Pons (tissue), 1 donor: Measurements from ENCODE around the gene C2orf76.
"Not testable (repeated sequence)": the region's sequence is repeated elsewhere in the genome, so short reads cannot be mapped to it uniquely, and the experiment has no call there.

Experiments
- DNase-seq: peaks from one replicate; pipeline ENCODE4 v3.0.0-alpha.2; 2016; ENCODE audit warnings: low spot score

C2orf76 gene

GRCh38 chr2:119294671-119295070 lies 72.0 kb downstream of the C2orf76 start:
- DNase-seq: no peak

DNA sequence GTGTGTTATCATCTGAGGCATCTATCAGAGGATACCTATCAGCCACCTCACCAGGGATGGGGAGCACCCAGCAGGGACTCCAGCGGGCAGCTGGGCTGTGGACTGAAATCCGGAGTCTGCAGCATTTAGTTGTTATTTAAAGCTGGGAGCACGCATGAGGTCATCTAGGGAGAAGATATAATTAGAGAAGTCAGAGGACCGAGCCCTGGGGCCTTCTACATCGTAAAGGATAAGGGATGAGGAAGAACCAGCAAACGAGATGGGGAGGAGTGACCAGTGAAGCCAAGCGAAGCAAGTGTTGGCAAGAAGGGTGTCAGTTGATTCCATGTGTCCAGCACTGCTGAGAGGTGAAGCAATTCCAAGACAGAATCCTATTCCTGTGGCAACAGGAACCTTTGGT lies 72.7 kb downstream of the C2orf76 start:
- DNase-seq: no peak

DNA sequence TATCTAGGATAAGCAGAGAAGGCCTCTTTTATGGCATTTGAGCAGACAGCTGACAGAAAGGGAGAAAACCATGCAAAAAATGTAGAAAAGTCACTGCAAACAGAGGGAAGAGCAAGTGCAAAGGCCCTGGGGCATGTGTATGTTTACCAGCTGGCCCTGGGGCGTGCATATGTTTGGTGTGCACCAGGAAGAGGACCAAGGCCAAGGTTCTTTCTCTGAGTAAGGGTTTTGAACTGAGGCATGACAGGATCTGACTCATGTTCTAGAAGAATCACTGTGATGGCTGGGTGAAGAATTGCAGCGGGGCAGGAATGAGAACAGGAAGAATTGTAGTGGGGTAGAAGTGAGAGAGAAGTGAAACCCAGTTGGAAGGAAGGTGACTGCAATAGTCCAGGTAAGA lies 73.4 kb downstream of the C2orf76 start:
- no peak for DNase-seq

DNA sequence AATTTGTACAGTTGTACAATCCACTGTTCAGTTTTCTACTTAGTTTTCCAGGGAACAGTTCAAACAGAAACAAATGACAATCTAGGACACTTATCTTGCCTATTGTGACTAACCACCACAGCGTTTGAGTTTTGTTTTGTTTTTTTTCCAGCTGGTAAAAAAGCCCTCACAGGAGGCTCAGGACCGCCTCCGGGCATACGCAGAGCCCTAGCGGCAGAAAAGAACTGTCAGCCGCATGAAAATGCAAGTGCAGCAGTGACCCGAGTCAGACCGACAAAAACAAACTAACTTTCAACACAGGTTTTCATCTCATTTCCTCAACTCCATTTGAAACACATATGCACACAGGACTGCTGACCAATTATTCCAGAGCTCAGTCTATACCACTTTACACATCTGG lies 74.4 kb downstream of the C2orf76 start:
- DNase-seq: no peak

GRCh38 chr2:119291588-119292167 lies 75.0 kb downstream of the C2orf76 start:
- DNase-seq: no peak

DNA sequence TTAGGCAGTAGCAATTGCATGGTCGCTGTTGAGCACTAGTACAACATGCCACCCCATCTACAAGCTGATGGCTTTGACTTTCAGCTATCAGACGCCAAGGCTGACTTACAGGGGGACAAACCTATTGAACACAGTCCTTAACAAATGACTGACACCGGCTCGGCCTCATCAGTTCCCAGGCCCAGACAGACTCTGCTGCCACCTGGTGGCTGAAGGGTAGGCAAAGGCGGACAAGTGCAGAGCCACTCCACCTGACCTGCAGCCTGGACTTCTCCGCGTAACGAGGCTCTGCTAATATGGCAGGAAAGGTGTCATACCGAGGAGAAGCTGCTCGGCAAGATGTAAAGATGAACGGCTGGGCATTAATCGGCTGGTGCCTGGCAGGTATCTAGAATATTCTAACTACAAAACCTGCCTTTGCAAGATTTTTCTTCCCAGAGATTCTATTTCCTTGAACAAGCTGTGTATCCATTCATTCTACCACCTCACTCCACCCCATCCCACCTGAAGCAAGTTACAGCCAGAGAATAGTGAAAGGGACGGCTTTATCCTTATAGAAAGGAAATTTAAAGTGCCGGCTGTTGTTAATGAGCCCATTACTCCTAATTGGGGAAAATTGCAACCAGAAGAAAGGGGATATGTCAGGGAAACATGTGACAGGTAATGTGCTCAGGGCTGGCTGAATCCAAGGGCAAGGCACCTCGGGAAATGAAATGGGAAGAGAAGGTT lies 75.6 kb downstream of the C2orf76 start:
- peak; percentile 86 for DNase-seq

DNA sequence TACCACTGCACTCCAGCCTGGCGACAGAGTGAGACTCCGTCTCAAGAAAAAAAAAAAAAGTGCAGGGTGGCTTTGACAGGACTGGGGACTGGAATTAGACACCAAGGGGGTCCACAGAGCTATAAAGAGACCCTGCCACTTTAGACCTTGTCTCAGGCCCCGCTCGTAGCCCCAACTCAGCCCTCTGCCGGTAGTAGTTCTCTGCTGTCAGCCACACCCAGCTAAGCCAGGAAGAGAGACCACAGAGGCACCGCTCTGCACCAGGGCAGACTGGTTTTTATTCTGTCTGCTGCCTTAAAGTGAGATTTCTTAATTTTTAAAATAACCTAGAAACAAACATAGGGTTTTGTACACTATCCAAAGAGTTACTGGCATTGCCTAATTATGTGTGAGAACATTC lies 77.0 kb downstream of the C2orf76 start:
- no peak for DNase-seq

- DNase-seq: peak; percentile 42
These were observed 77.5 kb downstream of the C2orf76 start for GRCh38 chr2:119289093-119289492.

GRCh38 chr2:119288576-119288975 lies 78.1 kb downstream of the C2orf76 start:
- DNase-seq: no peak

DNA sequence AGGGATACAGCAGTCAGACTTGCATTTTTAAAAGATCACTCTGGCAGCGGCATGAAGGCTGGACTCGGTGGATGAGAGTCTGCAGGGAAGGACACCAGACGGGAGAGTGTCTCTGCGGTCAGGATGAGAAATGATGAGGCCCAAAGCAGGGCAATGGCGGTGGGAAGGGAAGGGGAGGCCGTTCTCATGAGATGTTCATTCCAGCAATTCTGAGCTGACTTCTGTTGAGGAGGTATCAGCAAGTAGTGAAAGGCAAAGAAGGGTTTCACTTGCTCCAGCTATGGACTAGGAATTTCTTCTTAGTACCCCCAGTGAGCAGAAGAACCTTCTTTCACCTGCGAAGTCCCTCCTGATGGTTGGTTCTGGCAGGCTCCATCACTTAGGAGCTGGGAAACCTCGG lies 80.0 kb downstream of the C2orf76 start:
- DNase-seq: no peak

- peak; percentile 88 for DNase-seq
These were observed 82.7 kb downstream of the C2orf76 start for GRCh38 chr2:119283873-119284331.

- peak; percentile 90 for DNase-seq
These were observed 83.6 kb downstream of the C2orf76 start for GRCh38 chr2:119282996-119283511.

DNA sequence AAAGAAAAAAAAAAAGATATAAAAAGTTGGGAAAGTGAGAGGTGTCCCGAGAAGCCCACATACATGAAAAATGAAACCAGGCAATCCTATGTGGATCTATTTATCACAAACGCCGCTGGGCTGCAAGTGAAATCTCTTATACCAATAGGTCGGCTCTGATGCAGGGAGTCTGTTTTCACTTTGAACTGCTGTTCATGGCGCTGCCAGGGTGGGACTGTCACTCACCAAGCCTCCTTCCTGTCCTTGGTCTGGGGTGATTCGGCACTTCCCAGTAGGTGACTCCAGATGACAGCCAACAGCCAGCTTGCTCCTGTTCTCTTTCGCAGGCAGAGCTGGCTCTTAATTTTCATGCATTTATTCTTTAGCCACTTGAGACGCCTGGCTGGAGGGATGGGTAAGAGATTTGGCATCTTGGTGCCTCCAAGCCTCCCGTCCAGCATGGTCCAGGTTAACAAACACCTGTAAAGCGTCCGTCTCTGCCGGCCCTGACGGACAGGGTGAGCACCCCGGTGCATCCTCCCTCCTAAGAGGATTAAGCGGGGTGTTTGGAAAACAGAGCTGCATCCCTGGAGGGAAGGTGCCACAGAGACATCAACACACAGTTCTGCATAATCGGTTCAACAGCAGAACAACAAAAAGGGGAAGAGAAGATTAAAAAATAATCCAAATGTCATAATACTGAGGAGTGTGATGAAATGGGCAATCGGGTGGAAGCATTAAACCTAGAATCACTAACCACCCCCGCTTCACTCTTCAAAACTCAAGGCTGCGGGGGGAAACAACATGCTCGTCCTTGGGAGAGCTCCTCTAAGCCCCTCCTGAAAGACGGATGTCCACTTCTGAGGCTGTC lies 84.3 kb downstream of the C2orf76 start:
- DNase-seq: no peak

DNA sequence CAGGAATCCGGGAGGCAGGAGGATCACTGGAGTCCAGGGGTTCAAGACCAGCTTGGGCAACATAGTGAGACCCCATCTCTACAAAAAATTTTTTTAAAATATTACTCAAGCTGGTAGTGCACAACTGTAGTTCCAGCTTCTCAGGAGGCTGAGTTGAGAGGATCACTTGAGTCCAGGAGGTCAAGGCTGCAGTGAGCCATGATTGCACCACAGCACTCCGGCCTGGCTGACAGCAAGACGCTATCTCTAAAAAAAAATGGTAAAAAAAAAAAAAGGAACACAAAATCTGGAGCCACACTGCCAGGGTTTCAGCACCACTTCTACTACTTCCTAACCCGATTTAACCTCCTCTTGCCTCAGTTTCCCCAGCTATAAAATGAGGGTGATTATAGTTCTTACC lies 86.0 kb downstream of the C2orf76 start:
- no peak for DNase-seq

GRCh38 chr2:119279666-119280065 lies 87.0 kb downstream of the C2orf76 start:
- no peak for DNase-seq

GRCh38 chr2:119278946-119279345 lies 87.7 kb downstream of the C2orf76 start:
- no peak for DNase-seq

- not testable (repeated sequence) for DNase-seq
These were observed 88.2 kb downstream of the C2orf76 start for GRCh38 chr2:119278385-119278784.

- no peak for DNase-seq
These were observed 89.8 kb downstream of the C2orf76 start for GRCh38 chr2:119276864-119277263.

GRCh38 chr2:119267604-119268003 lies 99.0 kb downstream of the C2orf76 start:
- DNase-seq: no peak

DNA sequence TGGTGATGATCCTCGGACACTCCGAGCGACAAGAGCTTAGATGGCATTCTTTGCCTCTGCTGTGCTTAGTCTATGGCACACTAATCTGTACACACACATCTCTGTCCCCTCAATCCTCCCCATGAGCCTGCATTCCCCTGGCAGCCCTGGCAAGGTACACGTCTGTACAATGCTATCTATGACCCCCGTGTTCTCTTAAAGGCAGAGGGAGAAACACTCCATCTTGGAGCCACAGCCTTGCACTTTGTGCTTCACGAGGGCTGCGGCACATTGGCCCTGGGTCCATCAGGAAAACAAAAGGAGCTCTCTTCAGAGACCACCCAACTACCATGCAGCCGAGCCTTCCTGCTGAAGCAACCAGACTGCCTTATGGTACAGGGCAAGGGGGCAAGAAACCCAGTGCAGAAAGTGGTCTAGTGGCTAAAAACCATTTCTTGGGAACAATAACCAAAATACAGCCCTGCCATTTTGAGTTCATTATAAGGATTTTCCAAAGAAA lies 100.5 kb downstream of the C2orf76 start:
- DNase-seq: no peak

GRCh38 chr2:119265693-119266066 lies 101.0 kb downstream of the C2orf76 start:
- DNase-seq: no peak
